ENCODE measurements around the gene C1R. TPM values are rescaled to one million over a fixed set of nuclear protein-coding genes. Genes with fewer than 3 reads are reported as not detected.
"Not testable (repeated sequence)": the region's sequence is repeated elsewhere in the genome, so short reads cannot be mapped to it uniquely, and the experiment has no call there.

C1R gene
- polyA plus RNA-seq, 1 experiment: 703 TPM

DNA sequence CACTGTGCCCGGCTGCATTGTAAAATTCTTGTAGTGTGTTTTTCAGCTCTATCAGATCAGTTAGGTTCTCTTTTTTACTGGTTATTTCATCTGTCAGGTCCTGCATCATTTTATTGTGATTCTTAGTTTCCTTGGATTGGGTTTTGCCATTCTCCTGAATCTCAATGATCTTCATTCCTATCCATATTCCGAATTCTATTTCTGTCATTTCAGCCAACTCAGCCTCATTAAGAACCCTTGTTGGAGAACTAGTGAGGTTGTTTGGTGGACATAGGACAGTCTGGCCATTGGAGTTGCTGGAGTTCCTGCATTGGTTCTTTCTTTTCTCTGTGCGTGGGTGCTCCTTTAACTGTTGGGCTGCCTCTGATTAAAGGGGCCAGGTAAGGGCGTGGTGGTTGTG is 37.3 kb downstream of the C1R start:
- no peak for DNase-seq (ENCODE audit: low read depth)
- Histone ChIP-seq H3K4me3 (ENCODE audit: low read depth, low read length) (no peak overlapping the region), H3K27me3 (ENCODE audit: control insufficient read depth, insufficient read depth, low read length) (peaks cover 2% of the 10 kb centered on the region; the same call in 1 of the 2 replicates), H3K36me3 (ENCODE audit: control insufficient read depth, insufficient read depth, low read length) (no peaks in the 10 kb centered on the region)
- TF ChIP-seq, protein P1, sequence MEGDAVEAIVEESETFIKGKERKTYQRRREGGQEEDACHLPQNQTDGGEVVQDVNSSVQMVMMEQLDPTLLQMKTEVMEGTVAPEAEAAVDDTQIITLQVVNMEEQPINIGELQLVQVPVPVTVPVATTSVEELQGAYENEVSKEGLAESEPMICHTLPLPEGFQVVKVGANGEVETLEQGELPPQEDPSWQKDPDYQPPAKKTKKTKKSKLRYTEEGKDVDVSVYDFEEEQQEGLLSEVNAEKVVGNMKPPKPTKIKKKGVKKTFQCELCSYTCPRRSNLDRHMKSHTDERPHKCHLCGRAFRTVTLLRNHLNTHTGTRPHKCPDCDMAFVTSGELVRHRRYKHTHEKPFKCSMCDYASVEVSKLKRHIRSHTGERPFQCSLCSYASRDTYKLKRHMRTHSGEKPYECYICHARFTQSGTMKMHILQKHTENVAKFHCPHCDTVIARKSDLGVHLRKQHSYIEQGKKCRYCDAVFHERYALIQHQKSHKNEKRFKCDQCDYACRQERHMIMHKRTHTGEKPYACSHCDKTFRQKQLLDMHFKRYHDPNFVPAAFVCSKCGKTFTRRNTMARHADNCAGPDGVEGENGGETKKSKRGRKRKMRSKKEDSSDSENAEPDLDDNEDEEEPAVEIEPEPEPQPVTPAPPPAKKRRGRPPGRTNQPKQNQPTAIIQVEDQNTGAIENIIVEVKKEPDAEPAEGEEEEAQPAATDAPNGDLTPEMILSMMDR (IDR thresholded peaks at IDR 0.05; ENCODE audit: insufficient read depth, low read depth, low read length): no peak
- CTCF ChIA-PET: interaction anchor here (0.6 to 7.2 kb wide), 4 partner anchors 22 to 56 kb away, joined by 3 to 151 read pairs (median 4); partner anchors contain the start of gene C1RL
- POLR2A ChIA-PET: no interaction called here

GRCh38 chr12:7049973-7050372 is 42.3 kb downstream of the C1R start:
- H3K4me3 ChIP-seq (ENCODE audit: low read depth, low read length); POLR2A ChIA-PET; H3K36me3 ChIP-seq (ENCODE audit: control insufficient read depth, insufficient read depth, low read length); DNase-seq (ENCODE audit: low read depth); H3K27me3 ChIP-seq (ENCODE audit: control insufficient read depth, insufficient read depth, low read length): not testable (repeated sequence)
- CTCF ChIA-PET: interaction anchor here (1.0 to 2.9 kb wide), 2 partner anchors 8 to 10 kb away, joined by 3 to 11 read pairs; partner anchors contain the start of gene C1S

- CTCF ChIA-PET: interaction anchor here (1.0 to 2.9 kb wide), 3 partner anchors 8 to 96 kb away, joined by 3 to 11 read pairs (median 6); partner anchors contain the start of gene C1S
- H3K4me3 ChIP-seq (ENCODE audit: low read depth, low read length); DNase-seq (ENCODE audit: low read depth); H3K27me3 ChIP-seq (ENCODE audit: control insufficient read depth, insufficient read depth, low read length); H3K36me3 ChIP-seq (ENCODE audit: control insufficient read depth, insufficient read depth, low read length); POLR2A ChIA-PET: not testable (repeated sequence)
Measured at GRCh38 chr12:7049445-7049951, 42.7 kb downstream of the C1R start.

DNA sequence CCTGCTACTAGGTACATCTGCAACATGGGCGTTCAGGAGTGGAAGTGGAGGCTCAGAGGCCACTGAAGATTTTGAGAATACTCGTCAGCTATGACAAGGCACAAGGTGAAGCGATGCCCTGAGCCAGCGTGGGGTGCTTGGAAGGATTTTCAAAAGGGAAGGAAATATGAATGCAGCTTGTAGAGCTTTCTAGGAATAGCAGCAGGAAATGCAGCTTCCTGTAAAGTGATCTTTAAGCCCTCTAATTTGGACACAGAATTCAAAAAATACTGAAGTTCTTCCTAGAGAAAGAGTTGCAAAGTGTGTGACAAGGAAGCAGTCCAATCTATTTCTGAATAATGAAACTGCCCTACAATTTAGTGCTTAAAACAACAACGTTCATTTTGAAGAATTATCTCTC is 44.9 kb downstream of the C1R start:
- no peak overlapping the region for H3K4me3 ChIP-seq (ENCODE audit: low read depth, low read length)
- ChIA-PET CTCF (interaction anchor here (1.0 to 2.5 kb wide), 4 partner anchors 12 to 103 kb away, joined by 3 to 6 read pairs (median 6); partner anchors contain the start of genes C12orf57, LPCAT3 and RNU7-1), POLR2A (no interaction called here)
- no peak for DNase-seq (ENCODE audit: low read depth)
- H3K36me3 ChIP-seq (ENCODE audit: control insufficient read depth, insufficient read depth, low read length): no peaks in the 10 kb centered on the region
- TF ChIP-seq, protein P1 (IDR thresholded peaks at IDR 0.05; ENCODE audit: insufficient read depth, low read depth, low read length): no peak
- peaks cover 1% of the 10 kb centered on the region; the same call in 1 of the 2 replicates for H3K27me3 ChIP-seq (ENCODE audit: control insufficient read depth, insufficient read depth, low read length)

GRCh38 chr12:7046383-7047105 is 45.7 kb downstream of the C1R start:
- ChIA-PET CTCF (interaction anchor here (1.0 to 2.5 kb wide), 2 partner anchors 12 to 29 kb away, joined by 3 to 5 read pairs; partner anchors contain the start of gene LPCAT3), POLR2A (no interaction called here)

DNA sequence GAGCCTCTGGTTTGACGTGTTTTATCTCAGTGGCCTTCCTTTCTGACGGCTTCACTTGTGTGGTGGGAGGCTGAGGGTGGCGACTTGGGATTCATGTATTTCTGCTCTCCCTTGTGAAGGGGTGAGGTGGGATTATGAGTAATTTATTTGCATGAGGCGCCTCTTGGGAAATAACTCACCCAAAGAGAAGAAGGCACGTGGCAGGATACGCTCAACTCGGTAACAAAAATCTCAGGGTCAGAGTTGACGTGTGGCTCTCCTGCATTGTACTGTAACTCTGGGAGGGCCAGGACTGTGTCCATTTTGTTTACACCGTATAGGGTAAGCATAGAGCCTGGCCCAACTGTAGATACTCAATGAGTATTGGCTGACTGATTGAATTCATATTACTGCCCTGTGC is 46.3 kb downstream of the C1R start:
- H3K36me3 ChIP-seq (ENCODE audit: control insufficient read depth, insufficient read depth, low read length): no peaks in the 10 kb centered on the region
- CTCF ChIA-PET: no interaction called here
- POLR2A ChIA-PET: no interaction called here
- H3K27me3 ChIP-seq (ENCODE audit: control insufficient read depth, insufficient read depth, low read length): peaks cover 1% of the 10 kb centered on the region; the same call in 1 of the 2 replicates
- H3K4me3 ChIP-seq (ENCODE audit: low read depth, low read length): no peak overlapping the region
- TF ChIP-seq, protein P1 (IDR thresholded peaks at IDR 0.05; ENCODE audit: insufficient read depth, low read depth, low read length): no peak
- no peak for DNase-seq (ENCODE audit: low read depth)

More at GRCh38 chr12:7046383-7047105, 45.7 kb downstream of the C1R start:
- TF ChIP-seq, protein P1 (IDR thresholded peaks at IDR 0.05; ENCODE audit: insufficient read depth, low read depth, low read length): no peak
- Histone ChIP-seq H3K27me3 (ENCODE audit: control insufficient read depth, insufficient read depth, low read length) (peaks cover 1% of the 10 kb centered on the region; the same call in 1 of the 2 replicates), H3K4me3 (ENCODE audit: low read depth, low read length) (no peak overlapping the region), H3K36me3 (ENCODE audit: control insufficient read depth, insufficient read depth, low read length) (no peaks in the 10 kb centered on the region)
- DNase-seq (ENCODE audit: low read depth): no peak

Measured in BJ (cell line).